Suprapubic skin (tissue), 4 donors: ENCODE measurements around the gene NARS2.
"Not testable (repeated sequence)": the region's sequence is repeated elsewhere in the genome, so short reads cannot be mapped to it uniquely, and the experiment has no call there.

Experiments
- CTCF ChIP-seq, 2 donors: fragments of 200-600 bp in 1 of 2; fragments of 450-650 bp in 1 of 2; sonication (generic) in 1 of 2; IDR thresholded peaks; one replicate each; pipeline ENCODE4 v1.5.1; 2016 to 2019; ENCODE audit warnings: antibody characterized with exemption in 2 of 2, mild to moderate bottlenecking in 1 of 2, moderate library complexity in 1 of 2
- EP300 ChIP-seq: sonication (generic); formaldehyde crosslinking; IDR thresholded peaks from one replicate; pipeline ENCODE4 v1.6.1; 2017; ENCODE audit warnings: antibody characterized with exemption
- POLR2A ChIP-seq, 2 donors: fragments of 450-650 bp; IDR thresholded peaks; one replicate each; pipeline ENCODE4 v1.6.1; 2017; ENCODE audit warnings: antibody characterized with exemption in 2 of 2, mild to moderate bottlenecking in 2 of 2, moderate library complexity in 2 of 2
- POLR2AphosphoS5 ChIP-seq, 3 donors: sonication (generic); formaldehyde crosslinking; IDR thresholded peaks; one replicate each; pipeline ENCODE4 v1.6.1; 2017; ENCODE audit warnings: antibody characterized with exemption in 3 of 3

GRCh38 chr11:78597579-78597978 is 22.9 kb upstream of the NARS2 start:
- not testable (repeated sequence) for TF ChIP-seq CTCF (IDR thresholded peaks at IDR 0.05); EP300; POLR2A (IDR thresholded peaks at IDR 0.05); POLR2AphosphoS5 (IDR thresholded peaks at IDR 0.05)
